H1 (cell line): ENCODE measurements around the gene GUCY1A1. TPM values are rescaled to one million over a fixed set of nuclear protein-coding genes. Genes with fewer than 3 reads are reported as not detected.

Experiments
- CTCF ChIA-PET: fragments of 300-600 bp; sonication (Branson Sonifier 250); formaldehyde crosslinking; loops from one replicate; lab custom pipeline; 2021; ENCODE audit not compliant: partially characterized antibody; lab: Charles Lee
- POLR2A ChIA-PET: fragments of 300-600 bp; sonication (Branson Sonifier 250); formaldehyde crosslinking; loops from one replicate; lab custom pipeline; 2021; ENCODE audit warnings: inconsistent platforms; ENCODE audit not compliant: partially characterized antibody; lab: Charles Lee
- DNase-seq, 2 experiments: peaks; one replicate each; pipeline versions ENCODE4 v3.0.0 to v3.0.0-alpha.2; 2010 to 2022; ENCODE audit warnings: low spot score in 2 of 2, low read depth in 1 of 2, mixed read lengths in 1 of 2
- FAIRE-seq: peaks from 2 replicates; lab custom pipeline; 2011; peaks lifted over from hg19 to GRCh38; lab: Jason Lieb, UNC
- H2AFZ ChIP-seq: 2 replicates; pipeline ENCODE4 v1.8.1; 2012; ENCODE audit warnings: low read length, inconsistent platforms
- H2AK5ac ChIP-seq: 2 replicates; pipeline ENCODE4 v1.6.1; 2013; ENCODE audit warnings: low read depth, low read length
- H2BK120ac ChIP-seq: replicated peaks from 2 replicates; pipeline ENCODE3; 2013; ENCODE audit warnings: low read depth, low read length, inconsistent platforms
- H2BK12ac ChIP-seq: 2 replicates; pipeline ENCODE4 v1.6.1; 2013; ENCODE audit warnings: low read depth, low read length
- H2BK15ac ChIP-seq: 2 replicates; pipeline ENCODE4 v1.6.1; 2013; ENCODE audit warnings: low read length
- H2BK20ac ChIP-seq: 2 replicates; pipeline ENCODE4 v1.6.1; 2013; ENCODE audit warnings: low read length
- H2BK5ac ChIP-seq: 2 replicates; pipeline ENCODE4 v1.6.1; 2013; ENCODE audit warnings: low read depth, low read length
- H3K14ac ChIP-seq: 2 replicates; pipeline ENCODE4 v1.6.1; 2013; ENCODE audit warnings: inconsistent platforms; ENCODE audit not compliant: insufficient read length
- H3K18ac ChIP-seq: 2 replicates; pipeline ENCODE4 v1.6.1; 2013; ENCODE audit warnings: low read length; ENCODE audit errors: extremely low read depth
- H3K23ac ChIP-seq: 2 replicates; pipeline ENCODE4 v1.6.1; 2013; ENCODE audit warnings: inconsistent platforms; ENCODE audit not compliant: insufficient read length
- H3K23me2 ChIP-seq: 2 replicates; pipeline ENCODE4 v1.6.1; 2013; ENCODE audit warnings: low read depth, low read length
- H3K27ac ChIP-seq: 2 replicates; pipeline ENCODE4 v1.6.1; 2011; ENCODE audit warnings: low read depth, low read length, inconsistent platforms
- H3K27me3 ChIP-seq, 4 experiments: replicated peaks in 1 of 4; 1 replicate in 1 of 4; 2 replicates in 3 of 4; pipeline versions ENCODE4 v1.6.1 to v1.8.1; 2011 to 2013; ENCODE audit warnings: low read length in 3 of 4, mild to moderate bottlenecking in 3 of 4, inconsistent platforms in 2 of 4, mixed read lengths in 2 of 4, moderate library complexity in 1 of 4; ENCODE audit not compliant: control insufficient read depth in 3 of 4, insufficient read depth in 3 of 4; ENCODE audit errors: extremely low read depth in 1 of 4
- H3K36me3 ChIP-seq, 4 experiments: 2 replicates each; pipeline versions ENCODE4 v1.6.1 to v1.8.1; 2011 to 2013; ENCODE audit warnings: mild to moderate bottlenecking in 4 of 4, low read length in 3 of 4, moderate library complexity in 2 of 4, control low read depth in 1 of 4, inconsistent platforms in 1 of 4; ENCODE audit not compliant: insufficient read depth in 4 of 4, control insufficient read depth in 2 of 4
- H3K4ac ChIP-seq: replicated peaks from 2 replicates; pipeline ENCODE3; 2013; ENCODE audit warnings: low read length, low read depth, mixed read lengths, inconsistent platforms; ENCODE audit not compliant: insufficient read length
- H3K4me1 ChIP-seq, 4 experiments: replicated peaks in 1 of 4; 1 replicate in 1 of 4; 2 replicates in 3 of 4; pipeline versions ENCODE4 v1.6.1 to v1.8.1; 2011 to 2013; ENCODE audit warnings: low read length in 3 of 4, inconsistent platforms in 2 of 4, mixed read lengths in 1 of 4; ENCODE audit not compliant: insufficient read depth in 4 of 4, control insufficient read depth in 3 of 4
- H3K4me2 ChIP-seq, 2 experiments: 2 replicates each; pipeline versions ENCODE4 v1.6.1 to v1.8.1; 2011 to 2013; ENCODE audit warnings: low read depth in 2 of 2, low read length in 2 of 2, control low read depth in 1 of 2, inconsistent platforms in 1 of 2, mild to moderate bottlenecking in 1 of 2; ENCODE audit not compliant: insufficient read depth in 1 of 2
- H3K4me3 ChIP-seq, 4 experiments: fragments of 200-600, 300-600 bp in 1 of 4; sonication (generic), shearing (Covaris generic), sonication (Bioruptor Twin) in 1 of 4; 2 replicates each; pipeline versions ENCODE4 v1.5.1 to v1.8.1; 2011 to 2016; ENCODE audit warnings: low read length in 4 of 4, low read depth in 3 of 4, control low read depth in 2 of 4, inconsistent platforms in 2 of 4, mild to moderate bottlenecking in 2 of 4, mixed read lengths in 1 of 4, moderate library complexity in 1 of 4; ENCODE audit not compliant: insufficient read depth in 2 of 4; ENCODE audit errors: extremely low read depth in 1 of 4
- H3K56ac ChIP-seq: replicated peaks from 2 replicates; pipeline ENCODE3; 2013; ENCODE audit warnings: low read depth, mild to moderate bottlenecking, mixed read lengths, low read length, inconsistent platforms; ENCODE audit not compliant: insufficient read length
- H3K79me1 ChIP-seq: 2 replicates; pipeline ENCODE4 v1.6.1; 2013; ENCODE audit warnings: low read depth, low read length, control low read depth
- H3K79me2 ChIP-seq, 2 experiments: 2 replicates each; pipeline versions ENCODE4 v1.6.1 to v1.8.1; 2012 to 2013; ENCODE audit warnings: low read length in 2 of 2, mild to moderate bottlenecking in 2 of 2, inconsistent platforms in 1 of 2; ENCODE audit not compliant: insufficient read depth in 2 of 2, control insufficient read depth in 1 of 2
- H3K9ac ChIP-seq, 4 experiments: replicated peaks in 1 of 4; 1 replicate in 1 of 4; 2 replicates in 3 of 4; pipeline versions ENCODE4 v1.6.1 to v1.8.1; 2011 to 2013; ENCODE audit warnings: low read depth in 3 of 4, low read length in 3 of 4, control low read depth in 2 of 4, mild to moderate bottlenecking in 2 of 4, moderate library complexity in 2 of 4, inconsistent platforms in 1 of 4; ENCODE audit errors: extremely low read depth in 1 of 4
- H3K9me3 ChIP-seq, 2 experiments: 2 replicates each; pipeline versions ENCODE4 v1.6.1 to v1.8.1; 2012 to 2013; ENCODE audit warnings: mild to moderate bottlenecking in 2 of 2, moderate library complexity in 2 of 2, control low read depth in 1 of 2, inconsistent platforms in 1 of 2, low read depth in 1 of 2, low read length in 1 of 2, mixed read lengths in 1 of 2; ENCODE audit not compliant: insufficient read depth in 2 of 2
- H4K20me1 ChIP-seq, 2 experiments: replicated peaks in 1 of 2; 2 replicates each; pipeline versions ENCODE3 to v1.8.1; 2011 to 2013; ENCODE audit warnings: inconsistent platforms in 2 of 2, low read length in 2 of 2, mild to moderate bottlenecking in 1 of 2; ENCODE audit not compliant: insufficient read depth in 2 of 2, control insufficient read depth in 1 of 2
- H4K5ac ChIP-seq: 2 replicates; pipeline ENCODE4 v1.6.1; 2013; ENCODE audit warnings: low read length, low read depth, mixed read lengths, inconsistent platforms; ENCODE audit not compliant: insufficient read length
- H4K8ac ChIP-seq: 2 replicates; pipeline ENCODE4 v1.8.0; 2013; ENCODE audit warnings: mild to moderate bottlenecking, moderate library complexity, low read length, inconsistent platforms; ENCODE audit not compliant: insufficient read depth; ENCODE audit errors: extremely low read depth
- H4K91ac ChIP-seq: replicated peaks from 2 replicates; pipeline ENCODE3; 2013; ENCODE audit warnings: low read length, mixed read lengths, inconsistent platforms; ENCODE audit not compliant: insufficient read length
- ASH2L ChIP-seq: fragments of 200-600, 300-600 bp; sonication (generic); IDR thresholded peaks from one replicate; pipeline ENCODE4 v1.7.1; 2017; ENCODE audit warnings: low read length
- CBX8 ChIP-seq: fragments of 300-800, 300-1000 bp; sonication (generic); IDR thresholded peaks from 2 replicates; pipeline ENCODE4 v1.7.1; 2016; ENCODE audit warnings: low read depth, low read length, borderline replicate concordance
- CHD1 ChIP-seq: IDR thresholded peaks from 2 replicates; pipeline ENCODE4 v1.6.1; 2012; ENCODE audit warnings: low read depth, low read length, improper control_type of control experiment
- EGR1 ChIP-seq: IDR thresholded peaks from 2 replicates; pipeline ENCODE4 v1.6.1; 2011; ENCODE audit warnings: low read depth, low read length, borderline replicate concordance
- GTF2F1 ChIP-seq: IDR thresholded peaks from 2 replicates; pipeline ENCODE4 v1.6.1; 2012; ENCODE audit warnings: low read depth, low read length, improper control_type of control experiment, borderline replicate concordance
- HDAC2 ChIP-seq, 2 experiments: fragments of 300-600 bp in 1 of 2; sonication (generic) in 1 of 2; IDR thresholded peaks; 2 replicates each; pipeline ENCODE4 v1.6.1; 2011 to 2012; ENCODE audit warnings: low read depth in 2 of 2, low read length in 2 of 2, mild to moderate bottlenecking in 2 of 2, moderate library complexity in 2 of 2, borderline replicate concordance in 1 of 2, inconsistent platforms in 1 of 2
- WGBS, 2 experiments: shearing (Covaris generic) in 1 of 2; methylation state at CpG; one replicate each; pipeline versions ENCODE4 v1.1.6 to v1.1.7; 2013 to 2015; ENCODE audit warnings: low lambda C conversion rate in 2 of 2, mixed read lengths in 2 of 2, inconsistent platforms in 1 of 2, low coverage in 1 of 2, missing lambda C conversion rate in 1 of 2; ENCODE audit not compliant: insufficient replicate concordance in 2 of 2, insufficient coverage in 1 of 2, insufficient read length in 1 of 2; ENCODE audit errors: extremely low coverage in 1 of 2, missing lambda C conversion rate in 1 of 2; 5-methylcytosine and 5-hydroxymethylcytosine counted together
- polyA plus RNA-seq, 7 experiments: library from polyadenylated mRNA; depleted of rRNA in 3 of 7; stranded (reverse) in 5 of 7; unstranded in 2 of 7; fragments of >200 nt in 5 of 7; fragments of 200-250 nt in 2 of 7; gene quantifications; 1 replicate in 5 of 7; 2 replicates in 1 of 7; 4 replicates in 1 of 7; pipeline versions ENCODE4 v1.2.1 to v1.2.3, GENCODE V29; 2011 to 2013; ENCODE audit warnings: missing spikeins in 2 of 7, mixed read lengths in 2 of 7
- total RNA-seq: library from RNA; stranded (reverse); fragmentation: NEBNext Ultra II Directional; extraction: Animal tissue kit (Norgen Biotek cat#: 25700); gene quantifications from 2 replicates; pipeline ENCODE4 v1.2.1, GENCODE V29; 2021
- TF ChIP-seq, protein P1 (sequence below): IDR thresholded peaks from 2 replicates; pipeline ENCODE4 v1.6.1; 2011; ENCODE audit warnings: low read length, improper control_type of control experiment

The GUCY1A1 gene
- total and polyA plus RNA-seq, 2 of the 8 experiments (the other 6 are each of a cell fraction or from before 2014, with no cell fraction given), result not detected

DNA sequence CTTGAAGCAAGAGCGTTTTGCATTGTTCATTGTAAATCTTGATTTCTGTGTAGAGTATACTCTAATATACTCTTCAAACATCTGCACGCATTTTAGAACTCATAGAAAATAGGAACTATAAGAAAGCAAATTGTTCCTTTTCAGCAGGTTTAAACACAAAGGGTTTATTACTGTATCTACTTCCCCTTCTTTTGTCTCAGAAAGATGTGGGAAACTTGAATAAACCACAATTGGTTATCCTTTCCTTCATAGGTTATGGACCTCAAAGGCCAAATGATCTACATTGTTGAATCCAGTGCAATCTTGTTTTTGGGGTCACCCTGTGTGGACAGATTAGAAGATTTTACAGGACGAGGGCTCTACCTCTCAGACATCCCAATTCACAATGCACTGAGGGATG lies 46.2 kb downstream of the GUCY1A1 start:
- H3K4ac ChIP-seq, result no peak overlapping the region
- no peak overlapping the region for H4K8ac ChIP-seq
- H2BK15ac ChIP-seq, result no peak overlapping the region
- no peaks in the 10 kb centered on the region for H3K79me1 ChIP-seq
- no peaks in the 10 kb centered on the region for H3K23me2 ChIP-seq
- no peak overlapping the region for H2BK5ac ChIP-seq
- no peak overlapping the region for H2BK20ac ChIP-seq
- H3K23ac ChIP-seq, result no peak overlapping the region
- H2BK12ac ChIP-seq, result no peak overlapping the region
- no peaks in the 10 kb centered on the region for H3K36me3 ChIP-seq
- CTCF ChIA-PET, result no interaction called here
- POLR2A ChIA-PET, result no interaction called here
- H3K56ac ChIP-seq, result no peak overlapping the region
- no peak overlapping the region for H3K14ac ChIP-seq
- no peak overlapping the region for H3K9ac ChIP-seq
- H3K79me2 ChIP-seq, result no peaks in the 10 kb centered on the region
- H3K27me3 ChIP-seq, result no peaks in the 10 kb centered on the region
- no peak overlapping the region for H2AK5ac ChIP-seq
- no peak overlapping the region for H3K4me2 ChIP-seq
- 90% methylated on average over 3 of the region's 3 CpGs; no CpG with 5 or more reads in 1 of the 2 experiments for WGBS, 2 experiments
- H3K27ac ChIP-seq, result no peak overlapping the region
- H2AFZ ChIP-seq, result no peak overlapping the region
- no peak overlapping the region for H4K5ac ChIP-seq
- no peaks in the 10 kb centered on the region for H3K4me1 ChIP-seq
- H4K91ac ChIP-seq, result no peak overlapping the region
- no peak overlapping the region for H3K18ac ChIP-seq
- no peaks in the 10 kb centered on the region for H3K9me3 ChIP-seq
- no peaks in the 10 kb centered on the region for H4K20me1 ChIP-seq
- no peak overlapping the region for H3K4me3 ChIP-seq
- no peak overlapping the region for H2BK120ac ChIP-seq
- FAIRE-seq, result no peak
- DNase-seq, result no peak
- TF ChIP-seq, protein P1, sequence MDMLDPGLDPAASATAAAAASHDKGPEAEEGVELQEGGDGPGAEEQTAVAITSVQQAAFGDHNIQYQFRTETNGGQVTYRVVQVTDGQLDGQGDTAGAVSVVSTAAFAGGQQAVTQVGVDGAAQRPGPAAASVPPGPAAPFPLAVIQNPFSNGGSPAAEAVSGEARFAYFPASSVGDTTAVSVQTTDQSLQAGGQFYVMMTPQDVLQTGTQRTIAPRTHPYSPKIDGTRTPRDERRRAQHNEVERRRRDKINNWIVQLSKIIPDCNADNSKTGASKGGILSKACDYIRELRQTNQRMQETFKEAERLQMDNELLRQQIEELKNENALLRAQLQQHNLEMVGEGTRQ, result no peak
- no peak for TF ChIP-seq EGR1
- no peak for TF ChIP-seq HDAC2 (IDR thresholded peaks at IDR 0.05; ENCODE audit: borderline replicate concordance in 1 of 2, low read depth in 2 of 2, low read length in 2 of 2)
- no peak for TF ChIP-seq CHD1
- TF ChIP-seq CBX8, result no peak
- TF ChIP-seq ASH2L, result no peak
- no peak for TF ChIP-seq GTF2F1
